Cerebellar cortex (tissue), 1 donor: ENCODE data around the gene HSPA4.
A peak's percentile ranks its signal among the peaks of the same experiment; 100 is the strongest.
"Not testable (repeated sequence)": the region's sequence is repeated elsewhere in the genome, so short reads cannot be mapped to it uniquely, and the experiment has no call there.

Experiments used
- DNase-seq: peaks from one replicate; pipeline ENCODE4 v3.0.0-alpha.2; 2015; ENCODE audit warnings: low spot score

The HSPA4 gene

DNA sequence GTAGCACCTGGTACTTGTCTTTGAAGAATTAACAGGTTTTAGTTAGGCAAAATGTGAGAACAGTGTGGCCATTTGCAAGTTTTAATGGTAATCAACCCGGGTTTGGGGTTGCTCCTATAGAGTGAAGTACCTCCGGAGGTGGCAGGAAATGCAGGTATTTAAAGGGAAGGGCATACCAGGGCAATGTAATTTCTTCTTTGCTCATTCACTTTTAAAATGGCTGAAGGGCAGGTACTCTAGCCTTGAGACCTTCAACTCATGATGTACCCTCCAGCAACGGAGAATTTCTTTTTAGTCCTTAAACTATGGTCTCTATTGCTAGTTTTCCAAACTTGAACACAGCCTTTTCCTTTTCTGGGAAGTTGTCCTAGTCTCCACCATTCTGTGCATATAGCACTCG, 1.3 kb upstream of the HSPA4 start:
- DNase-seq, result no peak

GRCh38 chr5:133051061-133051541, 712 bp upstream of the HSPA4 start:
- no peak for DNase-seq

- peak; percentile 33 for DNase-seq
Observed at GRCh38 chr5:133052317-133053175, 733 bp downstream of the HSPA4 start.

GRCh38 chr5:133053448-133053847, 1.6 kb downstream of the HSPA4 start:
- DNase-seq, result no peak

DNA sequence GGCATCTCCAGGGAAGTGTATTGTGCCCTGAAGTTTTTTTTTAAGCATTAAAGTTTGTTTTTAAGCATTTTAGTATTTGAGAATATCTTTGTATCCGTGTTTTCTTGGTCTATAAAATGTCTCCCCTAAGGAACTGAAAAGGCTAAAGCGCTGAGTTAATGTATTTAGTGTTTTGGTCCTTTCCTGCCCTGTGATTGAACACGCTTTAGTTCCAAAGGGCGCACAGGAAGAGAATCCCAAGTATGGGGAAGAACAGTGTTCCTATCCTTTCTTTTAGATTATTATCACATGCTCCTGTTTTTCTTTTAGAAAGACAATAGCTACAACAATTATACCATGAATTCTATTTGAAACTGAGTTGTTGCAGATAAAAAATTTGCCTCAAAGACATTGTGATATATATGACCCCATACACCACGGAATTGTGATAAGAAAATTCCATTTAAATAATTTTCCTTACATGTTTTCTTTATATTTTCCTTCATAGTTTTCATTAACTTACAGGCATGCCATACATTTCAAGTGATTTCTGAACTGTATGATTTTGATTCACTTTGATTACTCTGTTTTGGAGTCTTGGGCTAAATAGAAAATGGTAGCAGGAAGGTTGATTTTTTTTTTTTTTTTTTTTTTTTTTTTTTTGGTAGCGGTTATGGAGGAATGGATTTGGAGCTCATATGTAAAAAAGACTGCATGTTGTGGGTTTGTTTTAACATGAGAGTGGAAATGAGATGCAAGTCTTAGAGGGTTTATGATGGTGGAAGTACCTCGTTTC, 3.1 kb downstream of the HSPA4 start:
- DNase-seq, result no peak

GRCh38 chr5:133056891-133057290, 5.1 kb downstream of the HSPA4 start:
- no peak for DNase-seq

- DNase-seq, result no peak
Observed at GRCh38 chr5:133059621-133060020, 7.8 kb downstream of the HSPA4 start.

DNA sequence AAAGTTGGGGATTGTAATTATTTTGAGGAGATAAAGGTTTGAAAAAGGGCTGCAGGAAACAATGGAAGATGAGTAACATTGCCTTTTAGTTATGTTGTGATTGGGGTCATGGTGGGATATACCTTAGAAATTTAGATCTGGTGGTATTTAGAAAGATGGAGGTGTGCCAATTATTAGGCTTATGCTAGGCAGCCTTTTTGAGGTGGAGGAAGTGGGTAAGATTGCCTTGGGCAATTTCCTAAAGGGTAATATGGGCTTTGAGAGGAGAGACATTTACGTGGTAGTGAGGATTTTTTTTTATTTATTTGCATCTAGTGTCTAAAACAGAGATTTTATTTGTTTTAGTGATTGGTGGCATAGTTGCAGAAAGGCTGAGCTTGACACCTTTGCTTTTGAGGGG, 10.5 kb downstream of the HSPA4 start:
- no peak for DNase-seq

- DNase-seq, result no peak
Observed at GRCh38 chr5:133063965-133064364, 12.2 kb downstream of the HSPA4 start.

DNA sequence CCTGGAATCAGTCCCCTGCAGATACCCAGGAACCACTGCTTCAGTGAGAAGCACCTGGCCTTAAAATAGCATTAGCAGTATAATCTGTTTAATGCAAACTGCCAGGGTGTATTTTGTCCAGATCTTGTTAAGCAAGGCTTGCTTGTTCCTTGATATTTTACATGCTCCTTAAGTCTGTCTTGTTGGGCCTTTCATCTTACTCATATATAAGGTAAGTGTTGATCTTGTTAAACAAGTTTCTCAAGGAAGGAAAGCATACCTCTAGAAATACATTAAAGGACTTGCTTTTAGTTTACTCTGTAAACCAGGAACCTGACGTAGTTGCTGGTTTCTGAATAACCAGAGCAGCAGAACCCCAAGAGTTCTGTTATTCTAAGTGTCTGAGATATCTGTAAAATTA, 13.7 kb downstream of the HSPA4 start:
- no peak for DNase-seq

DNA sequence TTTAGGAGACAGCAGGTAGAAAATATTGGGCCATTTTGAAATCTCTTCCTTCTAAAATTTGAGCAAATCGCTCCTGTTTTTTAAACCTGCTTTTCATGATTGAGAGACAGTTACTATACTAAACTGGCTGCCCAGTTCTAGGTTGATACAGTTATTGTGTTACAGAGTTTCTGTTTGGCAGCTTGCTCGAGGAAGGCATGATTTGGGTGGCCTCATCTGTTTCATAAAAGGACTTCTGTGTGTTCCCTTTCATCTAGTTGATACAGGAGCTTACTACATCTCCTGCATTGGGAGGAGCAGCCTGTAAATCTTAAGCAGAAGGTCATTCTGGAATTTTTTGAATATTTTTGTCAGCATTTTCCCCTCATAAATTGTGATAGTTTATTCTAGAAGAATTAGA, 14.2 kb downstream of the HSPA4 start:
- no peak for DNase-seq

DNA sequence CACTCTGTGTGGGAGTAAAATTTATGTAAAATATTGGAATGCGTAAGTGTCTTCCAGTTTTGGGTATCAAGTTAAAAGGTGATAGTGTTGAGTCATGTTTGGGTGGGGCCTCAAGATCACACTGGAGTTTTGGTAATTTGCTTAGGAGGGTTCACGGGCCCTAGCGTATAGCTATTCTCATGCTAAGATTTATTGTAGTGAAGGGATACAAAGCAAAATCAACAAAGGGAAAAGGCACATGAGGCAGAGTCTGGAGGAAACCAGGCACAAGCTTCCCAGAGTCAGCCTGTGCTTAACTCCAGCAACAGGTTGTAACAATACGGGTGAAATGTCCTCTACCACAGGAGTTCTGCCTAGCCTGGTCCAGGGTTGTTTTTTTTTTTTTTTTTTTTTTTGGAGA, 20.2 kb downstream of the HSPA4 start:
- DNase-seq, result no peak

DNA sequence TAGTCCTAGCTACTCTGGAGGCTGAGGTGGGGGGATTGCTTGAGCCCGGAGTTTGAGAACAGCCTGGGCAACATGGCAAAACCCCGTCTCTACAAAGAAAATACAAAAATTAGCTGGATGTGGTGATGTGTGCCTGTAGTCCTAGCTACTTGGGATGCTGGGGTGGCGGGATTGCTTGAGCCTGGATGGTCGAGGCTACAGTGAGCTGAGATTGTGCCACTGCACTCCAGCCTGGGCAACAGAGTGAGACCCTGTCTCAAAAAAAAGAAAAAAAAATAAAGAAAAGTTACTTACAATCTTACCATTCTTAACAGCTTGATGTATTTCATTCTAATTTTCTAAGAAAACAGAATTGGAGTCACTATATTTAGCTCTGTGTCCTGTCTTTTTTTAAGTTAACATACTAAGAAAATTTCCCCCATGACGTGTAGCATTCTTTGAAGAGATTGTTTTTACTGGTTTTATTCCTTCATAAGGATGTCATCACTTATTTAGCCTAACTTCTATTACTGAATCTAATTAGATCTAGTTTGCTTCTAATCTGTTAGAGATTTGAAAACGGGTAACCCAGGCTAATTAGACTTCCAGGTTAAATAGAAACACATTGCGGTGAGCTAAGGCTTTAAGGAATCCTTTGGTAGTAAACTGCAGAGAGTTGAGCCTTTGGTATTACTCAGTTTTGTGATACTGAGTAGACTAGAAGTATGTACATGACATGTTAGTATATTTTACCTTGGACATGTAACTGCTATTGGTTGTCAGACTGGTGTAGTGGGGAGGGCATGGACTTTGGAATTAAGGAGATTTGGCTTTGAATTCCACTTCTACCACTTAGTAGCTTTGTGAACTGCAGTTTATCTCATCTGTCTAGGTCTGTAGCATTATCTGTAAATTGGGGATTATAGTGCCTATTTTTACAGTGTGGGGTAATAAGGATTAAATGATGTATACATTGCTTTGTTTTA, 24.0 kb downstream of the HSPA4 start:
- DNase-seq, result no peak

DNA sequence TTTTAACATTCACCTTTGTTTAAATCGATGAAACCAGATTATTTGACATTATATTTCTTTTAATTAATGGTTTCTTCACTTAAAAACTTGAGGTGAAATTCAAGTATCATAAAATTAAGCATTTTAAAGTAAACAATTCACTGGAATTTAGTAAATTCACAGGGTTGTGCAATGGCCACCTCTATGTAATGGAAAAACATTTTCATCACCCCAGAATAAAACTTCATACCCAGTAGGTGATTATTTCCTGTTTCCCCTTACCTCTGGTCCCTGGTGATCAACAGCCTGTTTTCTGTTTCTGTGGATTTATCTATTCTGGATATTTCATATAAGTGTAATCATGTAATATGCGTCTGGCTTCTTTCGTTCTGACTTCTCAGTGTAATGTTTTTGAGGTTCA, 27.2 kb downstream of the HSPA4 start:
- no peak for DNase-seq

DNA sequence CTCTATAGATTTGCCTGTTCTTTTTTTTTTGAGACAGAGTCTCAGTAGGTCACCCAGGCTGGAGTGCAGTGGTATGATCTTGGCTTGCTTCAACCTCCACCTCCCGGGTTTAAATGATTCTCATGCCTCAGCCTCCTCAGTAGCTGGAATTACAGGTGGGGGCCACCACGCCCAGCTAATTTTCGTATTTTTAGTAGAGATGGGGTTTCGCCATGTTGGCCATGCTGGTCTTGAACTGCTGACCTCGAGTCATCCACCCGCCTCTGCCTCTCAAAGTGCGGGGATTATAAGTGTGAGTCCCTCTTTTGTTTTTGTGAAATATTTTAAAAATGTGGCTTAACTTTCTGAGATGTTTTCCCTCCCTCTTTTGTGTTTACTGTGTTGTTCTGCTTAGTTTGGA, 29.2 kb downstream of the HSPA4 start:
- DNase-seq, result no peak

- no peak for DNase-seq
Observed at GRCh38 chr5:133081703-133082102, 29.9 kb downstream of the HSPA4 start.

GRCh38 chr5:133082128-133082527, 30.3 kb downstream of the HSPA4 start:
- DNase-seq, result no peak

DNA sequence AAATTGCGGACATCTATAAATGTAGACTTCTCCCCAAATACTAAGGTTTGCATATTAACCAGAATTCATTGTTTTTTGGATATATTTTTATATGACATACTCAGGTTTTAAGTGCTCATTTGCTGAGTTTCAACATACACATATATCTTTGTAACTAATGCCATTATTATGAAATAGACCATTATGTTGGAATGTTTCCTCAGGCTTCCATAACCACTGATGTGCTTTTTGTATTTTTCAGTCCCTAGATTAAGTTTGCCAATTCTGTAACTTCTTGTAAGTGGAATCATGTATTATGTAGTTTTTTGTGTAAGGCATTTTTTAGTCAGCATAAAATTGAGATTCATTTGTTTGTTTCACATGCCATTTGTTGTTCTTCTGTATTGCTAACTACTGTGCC, 32.1 kb downstream of the HSPA4 start:
- no peak for DNase-seq

DNA sequence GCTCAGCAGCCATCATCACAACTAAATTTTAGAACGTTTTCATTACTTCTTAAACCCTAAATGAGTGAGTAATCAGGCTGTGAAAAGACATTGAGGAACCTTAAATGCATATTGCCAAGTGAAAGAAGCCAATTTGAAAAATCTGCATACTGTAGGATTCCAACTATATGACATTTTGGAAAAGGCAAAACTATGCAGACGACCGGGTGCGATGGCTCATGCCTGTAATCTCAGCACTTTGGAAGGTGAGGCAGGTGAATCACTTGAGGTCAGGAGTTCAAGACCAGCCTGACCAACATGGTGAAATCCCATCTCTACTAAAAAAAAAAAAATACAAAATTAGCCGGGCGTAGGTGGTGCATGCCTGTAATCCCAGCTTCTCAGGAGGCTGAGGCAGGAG, 33.4 kb downstream of the HSPA4 start:
- DNase-seq, result not testable (repeated sequence)

- no peak for DNase-seq
Observed at GRCh38 chr5:133086366-133086875, 34.6 kb downstream of the HSPA4 start.

DNA sequence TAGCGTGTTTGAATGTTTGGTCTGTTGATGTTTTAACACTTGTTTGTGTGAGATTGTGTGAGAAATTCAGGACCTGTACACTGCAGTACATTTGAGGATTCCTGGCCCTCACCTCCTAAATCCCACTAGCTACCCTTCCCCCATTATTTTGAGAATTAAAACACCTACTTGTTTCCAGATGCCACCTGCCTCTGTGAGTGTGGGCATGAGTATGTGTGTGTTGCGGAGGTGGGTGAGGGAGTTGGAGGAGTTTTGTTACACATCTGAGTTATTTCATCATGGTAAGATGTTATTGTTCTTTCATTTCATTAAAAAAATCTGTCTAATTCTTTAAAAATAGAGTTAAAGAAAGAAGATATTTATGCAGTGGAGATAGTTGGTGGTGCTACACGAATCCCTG, 36.3 kb downstream of the HSPA4 start:
- no peak for DNase-seq

DNA sequence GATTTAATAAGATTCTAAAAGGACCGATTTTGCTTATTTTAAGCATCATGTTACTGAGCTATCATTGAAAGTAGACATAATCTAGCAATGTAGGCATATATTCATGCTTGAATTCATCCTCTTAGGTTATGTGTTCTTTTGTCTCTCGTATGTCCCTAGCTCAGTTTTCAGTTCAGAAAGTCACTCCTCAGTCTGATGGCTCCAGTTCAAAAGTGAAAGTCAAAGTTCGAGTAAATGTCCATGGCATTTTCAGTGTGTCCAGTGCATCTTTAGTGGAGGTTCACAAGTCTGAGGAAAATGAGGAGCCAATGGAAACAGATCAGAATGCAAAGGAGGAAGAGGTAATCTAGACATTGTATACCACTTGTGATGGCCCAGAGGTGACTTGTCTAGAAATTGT, 39.2 kb downstream of the HSPA4 start:
- no peak for DNase-seq
